Measurements from ENCODE around the gene CERCAM.
"Not testable (repeated sequence)": the region's sequence is repeated elsewhere in the genome, so short reads cannot be mapped to it uniquely, and the experiment has no call there.

CERCAM gene

GRCh38 chr9:128419061-128419925 lies 1.4 kb upstream of the CERCAM start:
- no peak for DNase-seq

GRCh38 chr9:128420060-128420650 lies 502 bp upstream of the CERCAM start:
- peak; percentile 63 for DNase-seq

GRCh38 chr9:128421482-128421996 lies 882 bp downstream of the CERCAM start:
- DNase-seq: no peak

GRCh38 chr9:128422022-128422782 lies 1.5 kb downstream of the CERCAM start:
- not testable (repeated sequence) for DNase-seq

GRCh38 chr9:128422783-128423150 lies 2.1 kb downstream of the CERCAM start:
- no peak for DNase-seq

GRCh38 chr9:128423356-128423755 lies 2.7 kb downstream of the CERCAM start:
- DNase-seq: not testable (repeated sequence)

- DNase-seq: no peak
Measured at GRCh38 chr9:128424268-128424780, 3.7 kb downstream of the CERCAM start.

- DNase-seq: no peak
Measured at GRCh38 chr9:128428644-128429512, 8.2 kb downstream of the CERCAM start.

GRCh38 chr9:128429513-128430086 lies 8.9 kb downstream of the CERCAM start:
- DNase-seq: no peak

GRCh38 chr9:128431207-128431606 lies 10.6 kb downstream of the CERCAM start:
- no peak for DNase-seq

- no peak for DNase-seq
Measured at GRCh38 chr9:128434340-128434739, 13.7 kb downstream of the CERCAM start.

- DNase-seq: no peak
Measured at GRCh38 chr9:128435611-128436010, 15.0 kb downstream of the CERCAM start.

- DNase-seq: peak; percentile 71
Measured at GRCh38 chr9:128438343-128439109, 17.9 kb downstream of the CERCAM start.

GRCh38 chr9:128439273-128439672 lies 18.6 kb downstream of the CERCAM start:
- DNase-seq: no peak

GRCh38 chr9:128442150-128442549 lies 21.5 kb downstream of the CERCAM start:
- no peak for DNase-seq

- not testable (repeated sequence) for DNase-seq
Measured at GRCh38 chr9:128446505-128446904, 25.8 kb downstream of the CERCAM start.

GRCh38 chr9:128448746-128449145 lies 28.1 kb downstream of the CERCAM start:
- DNase-seq: no peak

GRCh38 chr9:128454991-128455390 lies 34.3 kb downstream of the CERCAM start:
- DNase-seq: no peak

- DNase-seq: peak; percentile 99
Measured at GRCh38 chr9:128455849-128456612, 35.4 kb downstream of the CERCAM start, which contains the start of gene ODF2. TSS of gene ODF2 (plus strand) at chr9:128456006. CDS start at chr9:128456092, 86 bp downstream.

- peak; percentile 67 for DNase-seq
Measured at GRCh38 chr9:128456613-128457061, 36.0 kb downstream of the CERCAM start.

All from stimulated activated naive CD4-positive, alpha-beta T cell treated with Interleukin-2 at 50 U/mL for 16 hours (primary cell).